Transverse colon (tissue), 4 donors: Measurements from ENCODE around the gene TXLNG.

ENCODE experiments used
- CTCF ChIP-seq, 5 experiments: fragments of 200-600 bp in 3 of 5; fragments of 450-650 bp in 2 of 5; sonication (generic) in 3 of 5; IDR thresholded peaks; 1 replicate in 2 of 5; 2 replicates in 3 of 5; pipeline ENCODE4 v1.5.1; 2016 to 2017; ENCODE audit warnings: antibody characterized with exemption in 5 of 5, inconsistent platforms in 3 of 5, mild to moderate bottlenecking in 2 of 5, moderate library complexity in 1 of 5
- POLR2AphosphoS5 ChIP-seq, 3 donors: sonication (generic); formaldehyde crosslinking; IDR thresholded peaks; one replicate each; pipeline ENCODE4 v1.6.1; 2016; ENCODE audit warnings: antibody characterized with exemption in 3 of 3

GRCh38 chrX:16826207-16826606, 39.9 kb downstream of the TXLNG start:
- TF ChIP-seq CTCF (IDR thresholded peaks at IDR 0.05) (peak; percentile 27 to 43 (median 40)), POLR2AphosphoS5 (IDR thresholded peaks at IDR 0.05) (no peak)
